H9 (cell line): ENCODE results near the gene TMEM178B. TPM values are rescaled to one million over a fixed set of nuclear protein-coding genes. Genes with fewer than 3 reads are reported as not detected.

Source experiments
- DNase-seq: peaks from one replicate; pipeline ENCODE4 v3.0.0-alpha.2; 2017
- H2AFZ ChIP-seq: one replicate; pipeline ENCODE4 v1.6.1; 2013; ENCODE audit warnings: mild to moderate bottlenecking, low read length, control low read depth, moderate library complexity
- H2AK5ac ChIP-seq: 2 replicates; pipeline ENCODE4 v1.6.1; 2013; ENCODE audit warnings: low read length, control low read depth, mixed read lengths; ENCODE audit not compliant: insufficient read length
- H2BK120ac ChIP-seq: one replicate; pipeline ENCODE4 v1.6.1; 2013; ENCODE audit warnings: low read depth, mild to moderate bottlenecking, low read length, control low read depth, inconsistent platforms; ENCODE audit not compliant: poor library complexity, severe bottlenecking
- H2BK12ac ChIP-seq: 2 replicates; pipeline ENCODE4 v1.6.1; 2013; ENCODE audit warnings: low read length, control low read depth, mixed read lengths, low read depth; ENCODE audit not compliant: insufficient read length
- H2BK15ac ChIP-seq: 2 replicates; pipeline ENCODE4 v1.6.1; 2013; ENCODE audit warnings: low read depth, low read length, control low read depth
- H2BK20ac ChIP-seq: one replicate; pipeline ENCODE4 v1.6.1; 2013; ENCODE audit warnings: low read depth, mild to moderate bottlenecking, low read length, control low read depth, inconsistent platforms; ENCODE audit not compliant: poor library complexity, severe bottlenecking
- H2BK5ac ChIP-seq: 2 replicates; pipeline ENCODE4 v1.6.1; 2013; ENCODE audit warnings: low read length, control low read depth, mixed read lengths; ENCODE audit not compliant: insufficient read length
- H3K14ac ChIP-seq: 2 replicates; pipeline ENCODE4 v1.6.1; 2013; ENCODE audit warnings: low read length, control low read depth; ENCODE audit not compliant: insufficient read depth
- H3K18ac ChIP-seq: 2 replicates; pipeline ENCODE4 v1.6.1; 2013; ENCODE audit warnings: low read depth, mild to moderate bottlenecking, mixed read lengths, low read length, control low read depth; ENCODE audit not compliant: insufficient read length
- H3K23ac ChIP-seq: 2 replicates; pipeline ENCODE4 v1.6.1; 2013; ENCODE audit warnings: low read length, control low read depth, mixed read lengths, low read depth; ENCODE audit not compliant: insufficient read length
- H3K23me2 ChIP-seq: 2 replicates; pipeline ENCODE4 v1.6.1; 2013; ENCODE audit warnings: low read depth, mild to moderate bottlenecking, mixed read lengths, low read length, control low read depth; ENCODE audit not compliant: insufficient read length, poor library complexity, severe bottlenecking
- H3K27ac ChIP-seq: 2 replicates; pipeline ENCODE4 v1.5.1; 2013; ENCODE audit warnings: low read length, control low read depth, mixed read lengths, low read depth; ENCODE audit not compliant: insufficient read length
- H3K27me3 ChIP-seq: 2 replicates; pipeline ENCODE4 v1.6.1; 2013; ENCODE audit warnings: low read length, control low read depth, inconsistent platforms; ENCODE audit not compliant: insufficient read depth
- H3K4ac ChIP-seq: 2 replicates; pipeline ENCODE4 v1.6.1; 2013; ENCODE audit warnings: low read depth, mild to moderate bottlenecking, control low read depth, inconsistent platforms, low read length, moderate library complexity
- H3K4me1 ChIP-seq: 2 replicates; pipeline ENCODE4 v1.6.1; 2013; ENCODE audit warnings: low read length, control low read depth, inconsistent platforms; ENCODE audit not compliant: insufficient read depth
- H3K4me2 ChIP-seq: 2 replicates; pipeline ENCODE4 v1.6.1; 2013; ENCODE audit warnings: low read length, control low read depth, mixed read lengths; ENCODE audit not compliant: insufficient read length, insufficient read depth
- H3K56ac ChIP-seq: 2 replicates; pipeline ENCODE4 v1.6.1; 2013; ENCODE audit warnings: low read depth, mild to moderate bottlenecking, mixed read lengths, low read length, control low read depth; ENCODE audit not compliant: insufficient read length
- H3K79me1 ChIP-seq: 2 replicates; pipeline ENCODE4 v1.6.1; 2013; ENCODE audit warnings: low read depth, mild to moderate bottlenecking, moderate library complexity, low read length, control low read depth, inconsistent platforms; ENCODE audit not compliant: insufficient read depth, poor library complexity, severe bottlenecking
- H3K79me2 ChIP-seq: 2 replicates; pipeline ENCODE4 v1.6.1; 2013; ENCODE audit warnings: low read length, control low read depth, inconsistent platforms; ENCODE audit not compliant: insufficient read depth
- H3K9ac ChIP-seq: 2 replicates; pipeline ENCODE4 v1.6.1; 2013; ENCODE audit warnings: low read length, control low read depth, mixed read lengths; ENCODE audit not compliant: insufficient read length; ENCODE audit errors: extremely low read depth
- H3K9me3 ChIP-seq: one replicate; pipeline ENCODE4 v1.6.1; 2013; ENCODE audit warnings: low read depth, low read length, inconsistent platforms; ENCODE audit not compliant: control insufficient read depth
- H3T11ph ChIP-seq: one replicate; pipeline ENCODE4 v1.6.1; 2013; ENCODE audit warnings: mild to moderate bottlenecking, low read length, control low read depth, inconsistent platforms
- H4K20me1 ChIP-seq: one replicate; pipeline ENCODE4 v1.6.1; 2013; ENCODE audit not compliant: control insufficient read depth, insufficient read length, insufficient read depth
- H4K5ac ChIP-seq: 2 replicates; pipeline ENCODE4 v1.6.1; 2013; ENCODE audit warnings: low read depth, mild to moderate bottlenecking, mixed read lengths, low read length, control low read depth; ENCODE audit not compliant: insufficient read length
- H4K8ac ChIP-seq: replicated peaks from 2 replicates; pipeline ENCODE4 v1.6.1; 2013; ENCODE audit warnings: low read length, control low read depth, mixed read lengths, low read depth; ENCODE audit not compliant: insufficient read length
- H4K91ac ChIP-seq: 2 replicates; pipeline ENCODE4 v1.6.1; 2013; ENCODE audit warnings: low read depth, mild to moderate bottlenecking, moderate library complexity, mixed read lengths, low read length, control low read depth; ENCODE audit not compliant: insufficient read length
- H3K27ac Mint-ChIP-seq, 3 experiments: 2 replicates in 2 of 3; 3 replicates in 1 of 3; pipeline ENCODE4 v1.8.0; 2020 to 2021; ENCODE audit warnings: mixed read lengths in 3 of 3, mild to moderate bottlenecking in 1 of 3, moderate library complexity in 1 of 3
- H3K27me3 Mint-ChIP-seq: 2 replicates; pipeline ENCODE4 v1.8.0; 2021; ENCODE audit warnings: low read depth, mild to moderate bottlenecking, moderate library complexity, mixed read lengths
- H3K36me3 Mint-ChIP-seq, 3 experiments: 2 replicates in 2 of 3; 3 replicates in 1 of 3; pipeline ENCODE4 v1.8.0; 2020 to 2021; ENCODE audit warnings: low read depth in 3 of 3, mixed read lengths in 3 of 3; ENCODE audit not compliant: insufficient read depth in 1 of 3
- H3K4me1 Mint-ChIP-seq, 2 experiments: 2 replicates each; pipeline ENCODE4 v1.8.0; 2020; ENCODE audit warnings: mixed read lengths in 2 of 2
- H3K4me3 Mint-ChIP-seq, 2 experiments: 2 replicates in 1 of 2; 3 replicates in 1 of 2; pipeline ENCODE4 v1.8.0; 2020 to 2021; ENCODE audit warnings: mild to moderate bottlenecking in 2 of 2, mixed read lengths in 2 of 2, moderate library complexity in 1 of 2
- H3K9me3 Mint-ChIP-seq, 2 experiments: 2 replicates in 1 of 2; 3 replicates in 1 of 2; pipeline ENCODE4 v1.8.0; 2020; ENCODE audit warnings: mild to moderate bottlenecking in 2 of 2, mixed read lengths in 2 of 2, moderate library complexity in 1 of 2
- WGBS: extraction: QIAGEN DNeasy Blood & Tissue Kit; methylation state at CpG from one replicate; pipeline ENCODE4 v1.1.7; 2013; ENCODE audit warnings: missing lambda C conversion rate, low lambda C conversion rate, mixed read lengths; ENCODE audit not compliant: insufficient read length; ENCODE audit errors: extremely low coverage; 5-methylcytosine and 5-hydroxymethylcytosine counted together
- total RNA-seq: library from RNA; stranded (reverse); gene quantifications from 2 replicates; pipeline ENCODE4 v1.2.1, GENCODE V29; 2021
- TF ChIP-seq, protein P1 (sequence below): fragments of 200-600 bp; sonication (generic); conservative IDR thresholded peaks from 3 replicates; pipeline ENCODE4 v1.8.0; 2021; ENCODE audit warnings: antibody characterized with exemption, mild to moderate bottlenecking

TMEM178B gene
- total RNA-seq, 1 experiment from 2014 or later = 11.3 TPM

DNA sequence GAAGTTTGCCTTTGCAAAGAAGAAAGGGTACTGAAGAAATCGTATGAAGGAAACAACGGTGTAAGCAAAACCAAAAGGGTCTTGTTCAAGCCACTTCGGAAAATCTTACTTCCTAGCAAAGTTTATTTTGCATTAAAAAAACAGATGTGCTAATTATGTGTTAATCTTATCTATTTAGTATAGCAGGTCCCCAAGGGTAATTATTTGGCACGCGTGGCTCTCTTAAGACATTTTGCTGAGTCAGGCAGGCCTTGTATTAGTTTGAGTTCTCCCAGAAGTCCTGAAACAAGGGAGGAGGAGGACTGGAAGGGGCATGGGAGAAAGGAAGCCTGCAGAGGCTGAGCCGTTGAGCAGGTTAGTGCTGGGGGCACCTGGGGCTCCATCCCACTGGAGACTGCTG is 44.9 kb downstream of the TMEM178B start:
- H3K4me1 Mint-ChIP-seq = peaks cover 24 to 26% of the 10 kb centered on the region in 2 experiments
- H3K27ac Mint-ChIP-seq = peak overlapping the region in 2 of 3 experiments; percentile 50 to 65; a peak in 5 of 7 replicates
- H3K27me3 Mint-ChIP-seq = no peaks in the 10 kb centered on the region; the same call in 1 of the 2 replicates
- WGBS = no CpG with 5 or more reads among the region's 6 CpGs
- no peak overlapping the region for H3K9ac ChIP-seq
- peaks cover 2 to 3% (median 3%) of the 10 kb centered on the region in 3 experiments; a peak in 3 of 7 replicates for H3K36me3 Mint-ChIP-seq
- DNase-seq = no peak
- H4K8ac ChIP-seq = no peak overlapping the region
- H3K79me1 ChIP-seq = peaks cover 5% of the 10 kb centered on the region
- no peak overlapping the region for H3K18ac ChIP-seq
- no peak overlapping the region for H2BK12ac ChIP-seq
- no peak overlapping the region for H2BK5ac ChIP-seq
- H2BK120ac ChIP-seq = no peak overlapping the region
- H2BK20ac ChIP-seq = no peak overlapping the region
- H3K14ac ChIP-seq = no peak overlapping the region
- peaks cover 3 to 6% of the 10 kb centered on the region in 2 experiments; a peak in 3 of 5 replicates for H3K9me3 Mint-ChIP-seq
- H3K4ac ChIP-seq = no peak overlapping the region
- no peaks in the 10 kb centered on the region for H4K20me1 ChIP-seq
- H3K9me3 ChIP-seq = no peaks in the 10 kb centered on the region
- H2AFZ ChIP-seq = no peak overlapping the region
- no peak overlapping the region for H4K91ac ChIP-seq
- H3K4me2 ChIP-seq = no peak overlapping the region
- no peak overlapping the region for H2AK5ac ChIP-seq
- H3K56ac ChIP-seq = no peak overlapping the region
- H3K79me2 ChIP-seq = peaks cover 6% of the 10 kb centered on the region; the same call in 1 of the 2 replicates
- no peak overlapping the region for H2BK15ac ChIP-seq
- no peak overlapping the region for H3K27ac ChIP-seq
- TF ChIP-seq, protein P1, sequence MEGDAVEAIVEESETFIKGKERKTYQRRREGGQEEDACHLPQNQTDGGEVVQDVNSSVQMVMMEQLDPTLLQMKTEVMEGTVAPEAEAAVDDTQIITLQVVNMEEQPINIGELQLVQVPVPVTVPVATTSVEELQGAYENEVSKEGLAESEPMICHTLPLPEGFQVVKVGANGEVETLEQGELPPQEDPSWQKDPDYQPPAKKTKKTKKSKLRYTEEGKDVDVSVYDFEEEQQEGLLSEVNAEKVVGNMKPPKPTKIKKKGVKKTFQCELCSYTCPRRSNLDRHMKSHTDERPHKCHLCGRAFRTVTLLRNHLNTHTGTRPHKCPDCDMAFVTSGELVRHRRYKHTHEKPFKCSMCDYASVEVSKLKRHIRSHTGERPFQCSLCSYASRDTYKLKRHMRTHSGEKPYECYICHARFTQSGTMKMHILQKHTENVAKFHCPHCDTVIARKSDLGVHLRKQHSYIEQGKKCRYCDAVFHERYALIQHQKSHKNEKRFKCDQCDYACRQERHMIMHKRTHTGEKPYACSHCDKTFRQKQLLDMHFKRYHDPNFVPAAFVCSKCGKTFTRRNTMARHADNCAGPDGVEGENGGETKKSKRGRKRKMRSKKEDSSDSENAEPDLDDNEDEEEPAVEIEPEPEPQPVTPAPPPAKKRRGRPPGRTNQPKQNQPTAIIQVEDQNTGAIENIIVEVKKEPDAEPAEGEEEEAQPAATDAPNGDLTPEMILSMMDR = no peak
- peaks cover 3% of the 10 kb centered on the region; the same call in 1 of the 2 replicates for H3K4me1 ChIP-seq
- H4K5ac ChIP-seq = no peak overlapping the region
- no peak overlapping the region for H3T11ph ChIP-seq
- no peaks in the 10 kb centered on the region for H3K27me3 ChIP-seq
- H3K23ac ChIP-seq = no peak overlapping the region
- no peak overlapping the region; a peak in 1 of 5 replicates for H3K4me3 Mint-ChIP-seq
- no peaks in the 10 kb centered on the region for H3K23me2 ChIP-seq
